H9 (cell line): Measurements from ENCODE around the gene VWA8. TPM values are rescaled to one million over a fixed set of nuclear protein-coding genes. Genes with fewer than 3 reads are reported as not detected.

Experiments used
- DNase-seq: peaks from one replicate; pipeline ENCODE4 v3.0.0-alpha.2; 2017
- H2AFZ ChIP-seq: one replicate; pipeline ENCODE4 v1.6.1; 2013; ENCODE audit warnings: mild to moderate bottlenecking, low read length, control low read depth, moderate library complexity
- H2AK5ac ChIP-seq: 2 replicates; pipeline ENCODE4 v1.6.1; 2013; ENCODE audit warnings: low read length, control low read depth, mixed read lengths; ENCODE audit not compliant: insufficient read length
- H2BK120ac ChIP-seq: one replicate; pipeline ENCODE4 v1.6.1; 2013; ENCODE audit warnings: low read depth, mild to moderate bottlenecking, low read length, control low read depth, inconsistent platforms; ENCODE audit not compliant: poor library complexity, severe bottlenecking
- H2BK12ac ChIP-seq: 2 replicates; pipeline ENCODE4 v1.6.1; 2013; ENCODE audit warnings: low read length, control low read depth, mixed read lengths, low read depth; ENCODE audit not compliant: insufficient read length
- H2BK15ac ChIP-seq: 2 replicates; pipeline ENCODE4 v1.6.1; 2013; ENCODE audit warnings: low read depth, low read length, control low read depth
- H2BK20ac ChIP-seq: one replicate; pipeline ENCODE4 v1.6.1; 2013; ENCODE audit warnings: low read depth, mild to moderate bottlenecking, low read length, control low read depth, inconsistent platforms; ENCODE audit not compliant: poor library complexity, severe bottlenecking
- H2BK5ac ChIP-seq: 2 replicates; pipeline ENCODE4 v1.6.1; 2013; ENCODE audit warnings: low read length, control low read depth, mixed read lengths; ENCODE audit not compliant: insufficient read length
- H3K14ac ChIP-seq: 2 replicates; pipeline ENCODE4 v1.6.1; 2013; ENCODE audit warnings: low read length, control low read depth; ENCODE audit not compliant: insufficient read depth
- H3K18ac ChIP-seq: 2 replicates; pipeline ENCODE4 v1.6.1; 2013; ENCODE audit warnings: low read depth, mild to moderate bottlenecking, mixed read lengths, low read length, control low read depth; ENCODE audit not compliant: insufficient read length
- H3K23ac ChIP-seq: 2 replicates; pipeline ENCODE4 v1.6.1; 2013; ENCODE audit warnings: low read length, control low read depth, mixed read lengths, low read depth; ENCODE audit not compliant: insufficient read length
- H3K23me2 ChIP-seq: 2 replicates; pipeline ENCODE4 v1.6.1; 2013; ENCODE audit warnings: low read depth, mild to moderate bottlenecking, mixed read lengths, low read length, control low read depth; ENCODE audit not compliant: insufficient read length, poor library complexity, severe bottlenecking
- H3K27ac ChIP-seq: 2 replicates; pipeline ENCODE4 v1.5.1; 2013; ENCODE audit warnings: low read length, control low read depth, mixed read lengths, low read depth; ENCODE audit not compliant: insufficient read length
- H3K27me3 ChIP-seq: 2 replicates; pipeline ENCODE4 v1.6.1; 2013; ENCODE audit warnings: low read length, control low read depth, inconsistent platforms; ENCODE audit not compliant: insufficient read depth
- H3K4ac ChIP-seq: 2 replicates; pipeline ENCODE4 v1.6.1; 2013; ENCODE audit warnings: low read depth, mild to moderate bottlenecking, control low read depth, inconsistent platforms, low read length, moderate library complexity
- H3K4me1 ChIP-seq: 2 replicates; pipeline ENCODE4 v1.6.1; 2013; ENCODE audit warnings: low read length, control low read depth, inconsistent platforms; ENCODE audit not compliant: insufficient read depth
- H3K4me2 ChIP-seq: 2 replicates; pipeline ENCODE4 v1.6.1; 2013; ENCODE audit warnings: low read length, control low read depth, mixed read lengths; ENCODE audit not compliant: insufficient read length, insufficient read depth
- H3K56ac ChIP-seq: 2 replicates; pipeline ENCODE4 v1.6.1; 2013; ENCODE audit warnings: low read depth, mild to moderate bottlenecking, mixed read lengths, low read length, control low read depth; ENCODE audit not compliant: insufficient read length
- H3K79me1 ChIP-seq: 2 replicates; pipeline ENCODE4 v1.6.1; 2013; ENCODE audit warnings: low read depth, mild to moderate bottlenecking, moderate library complexity, low read length, control low read depth, inconsistent platforms; ENCODE audit not compliant: insufficient read depth, poor library complexity, severe bottlenecking
- H3K79me2 ChIP-seq: 2 replicates; pipeline ENCODE4 v1.6.1; 2013; ENCODE audit warnings: low read length, control low read depth, inconsistent platforms; ENCODE audit not compliant: insufficient read depth
- H3K9ac ChIP-seq: 2 replicates; pipeline ENCODE4 v1.6.1; 2013; ENCODE audit warnings: low read length, control low read depth, mixed read lengths; ENCODE audit not compliant: insufficient read length; ENCODE audit errors: extremely low read depth
- H3K9me3 ChIP-seq: one replicate; pipeline ENCODE4 v1.6.1; 2013; ENCODE audit warnings: low read depth, low read length, inconsistent platforms; ENCODE audit not compliant: control insufficient read depth
- H3T11ph ChIP-seq: one replicate; pipeline ENCODE4 v1.6.1; 2013; ENCODE audit warnings: mild to moderate bottlenecking, low read length, control low read depth, inconsistent platforms
- H4K20me1 ChIP-seq: one replicate; pipeline ENCODE4 v1.6.1; 2013; ENCODE audit not compliant: control insufficient read depth, insufficient read length, insufficient read depth
- H4K5ac ChIP-seq: 2 replicates; pipeline ENCODE4 v1.6.1; 2013; ENCODE audit warnings: low read depth, mild to moderate bottlenecking, mixed read lengths, low read length, control low read depth; ENCODE audit not compliant: insufficient read length
- H4K8ac ChIP-seq: replicated peaks from 2 replicates; pipeline ENCODE4 v1.6.1; 2013; ENCODE audit warnings: low read length, control low read depth, mixed read lengths, low read depth; ENCODE audit not compliant: insufficient read length
- H4K91ac ChIP-seq: 2 replicates; pipeline ENCODE4 v1.6.1; 2013; ENCODE audit warnings: low read depth, mild to moderate bottlenecking, moderate library complexity, mixed read lengths, low read length, control low read depth; ENCODE audit not compliant: insufficient read length
- H3K27ac Mint-ChIP-seq, 3 experiments: 2 replicates in 2 of 3; 3 replicates in 1 of 3; pipeline ENCODE4 v1.8.0; 2020 to 2021; ENCODE audit warnings: mixed read lengths in 3 of 3, mild to moderate bottlenecking in 1 of 3, moderate library complexity in 1 of 3
- H3K27me3 Mint-ChIP-seq: 2 replicates; pipeline ENCODE4 v1.8.0; 2021; ENCODE audit warnings: low read depth, mild to moderate bottlenecking, moderate library complexity, mixed read lengths
- H3K36me3 Mint-ChIP-seq, 3 experiments: 2 replicates in 2 of 3; 3 replicates in 1 of 3; pipeline ENCODE4 v1.8.0; 2020 to 2021; ENCODE audit warnings: low read depth in 3 of 3, mixed read lengths in 3 of 3; ENCODE audit not compliant: insufficient read depth in 1 of 3
- H3K4me1 Mint-ChIP-seq, 2 experiments: 2 replicates each; pipeline ENCODE4 v1.8.0; 2020; ENCODE audit warnings: mixed read lengths in 2 of 2
- H3K4me3 Mint-ChIP-seq, 2 experiments: 2 replicates in 1 of 2; 3 replicates in 1 of 2; pipeline ENCODE4 v1.8.0; 2020 to 2021; ENCODE audit warnings: mild to moderate bottlenecking in 2 of 2, mixed read lengths in 2 of 2, moderate library complexity in 1 of 2
- H3K9me3 Mint-ChIP-seq, 2 experiments: 2 replicates in 1 of 2; 3 replicates in 1 of 2; pipeline ENCODE4 v1.8.0; 2020; ENCODE audit warnings: mild to moderate bottlenecking in 2 of 2, mixed read lengths in 2 of 2, moderate library complexity in 1 of 2
- CTCF ChIP-seq: fragments of 200-600 bp; sonication (generic); conservative IDR thresholded peaks from 3 replicates; pipeline ENCODE4 v1.8.0; 2021; ENCODE audit warnings: antibody characterized with exemption, mild to moderate bottlenecking
- WGBS: extraction: QIAGEN DNeasy Blood & Tissue Kit; methylation state at CpG from one replicate; pipeline ENCODE4 v1.1.7; 2013; ENCODE audit warnings: missing lambda C conversion rate, low lambda C conversion rate, mixed read lengths; ENCODE audit not compliant: insufficient read length; ENCODE audit errors: extremely low coverage; 5-methylcytosine and 5-hydroxymethylcytosine counted together
- total RNA-seq: library from RNA; stranded (reverse); gene quantifications from 2 replicates; pipeline ENCODE4 v1.2.1, GENCODE V29; 2021

VWA8 gene
- total RNA-seq, 1 experiment from 2014 or later, result 17.4 TPM

DNA sequence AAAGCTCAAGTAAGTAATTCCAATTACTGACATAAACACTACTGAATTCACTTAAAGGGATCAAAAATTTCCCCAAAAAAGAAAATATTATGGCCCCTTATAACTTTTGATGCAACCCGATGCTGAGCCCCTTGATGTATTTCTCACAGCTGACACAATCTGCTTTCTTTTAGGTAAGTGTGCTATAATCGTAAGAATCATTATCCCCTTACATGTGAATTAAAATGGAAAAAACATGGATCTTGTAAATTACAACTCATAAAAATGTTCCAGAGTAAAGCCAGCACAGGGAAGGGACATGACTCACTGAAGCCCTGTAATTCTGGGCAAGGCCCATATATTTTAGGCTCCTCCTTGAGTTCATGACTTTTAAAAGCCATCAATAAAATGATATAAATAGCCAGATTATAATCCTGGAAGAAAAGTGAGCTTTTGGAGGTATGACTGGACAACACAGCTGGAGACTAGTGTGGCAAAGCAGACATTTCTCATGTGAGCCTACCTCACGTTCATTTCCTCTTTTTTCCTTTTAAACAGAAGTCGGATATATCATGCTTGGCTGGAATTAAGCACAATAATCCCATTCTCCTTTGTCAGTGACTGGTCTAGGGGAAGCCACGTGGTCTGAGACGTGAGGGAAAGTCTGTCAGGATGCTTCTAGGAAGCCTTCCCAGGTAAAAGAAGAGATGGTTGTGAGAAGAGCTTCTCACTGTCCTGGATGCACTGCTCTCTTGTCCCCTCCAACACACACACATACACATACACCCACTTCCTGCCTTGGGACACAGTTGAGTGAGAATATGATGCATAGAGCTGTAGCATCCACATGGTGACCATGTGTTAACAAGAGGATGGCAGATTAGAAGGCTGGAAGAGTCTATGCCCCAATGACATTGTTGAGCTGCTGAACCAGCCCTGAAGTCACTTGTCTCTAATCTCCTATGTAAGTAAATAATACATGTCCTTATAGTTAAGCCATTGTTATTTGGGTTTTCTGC is 338.2 kb downstream of the VWA8 start:
- H3K36me3 Mint-ChIP-seq, result peaks cover 0 to 6% (median 3%) of the 10 kb centered on the region in 3 experiments; a peak in 1 of 7 replicates
- Histone ChIP-seq H2BK15ac (no peak overlapping the region), H3K4me1 (no peaks in the 10 kb centered on the region), H4K20me1 (no peaks in the 10 kb centered on the region), H3K79me1 (no peaks in the 10 kb centered on the region), H2AFZ (no peak overlapping the region), H4K5ac (no peak overlapping the region), H3K27me3 (no peaks in the 10 kb centered on the region), H3K4ac (no peak overlapping the region), H4K8ac (no peak overlapping the region), H3K23me2 (no peaks in the 10 kb centered on the region), H2BK12ac (no peak overlapping the region), H3K14ac (no peak overlapping the region), H3K9ac (no peak overlapping the region), H2BK120ac (no peak overlapping the region), H2AK5ac (no peak overlapping the region), H3K23ac (no peak overlapping the region), H3K18ac (no peak overlapping the region), H2BK20ac (no peak overlapping the region), H3K27ac (no peak overlapping the region), H2BK5ac (no peak overlapping the region), H3K56ac (no peak overlapping the region), H3T11ph (no peak overlapping the region), H4K91ac (no peak overlapping the region), H3K9me3 (no peaks in the 10 kb centered on the region), H3K79me2 (no peaks in the 10 kb centered on the region), H3K4me2 (no peak overlapping the region)
- H3K9me3 Mint-ChIP-seq, result peaks cover 7 to 8% of the 10 kb centered on the region in 2 experiments; a peak in 2 of 5 replicates
- WGBS, result no CpG with 5 or more reads among the region's 6 CpGs
- no peaks in the 10 kb centered on the region for H3K27me3 Mint-ChIP-seq
- no peak for TF ChIP-seq CTCF
- no peak for DNase-seq
- H3K27ac Mint-ChIP-seq, result peak overlapping the region in 1 of 3 experiments; percentile 65; a peak in 3 of 7 replicates
- no peaks in the 10 kb centered on the region for H3K4me1 Mint-ChIP-seq
- no peak overlapping the region for H3K4me3 Mint-ChIP-seq
